Adrenal gland (tissue), 5 donors: ENCODE measurements around the gene C13orf46.

Experiments
- CTCF ChIP-seq, 6 experiments: fragments of 450-650 bp in 4 of 6; fragments of 200-600 bp in 2 of 6; sonication (generic) in 1 of 6; IDR thresholded peaks; 1 replicate in 5 of 6; 2 replicates in 1 of 6; pipeline versions ENCODE4 v1.5.1 to v1.8.0; 2016 to 2021; ENCODE audit warnings: antibody characterized with exemption in 6 of 6, mild to moderate bottlenecking in 2 of 6, moderate library complexity in 1 of 6
- POLR2A ChIP-seq, 2 donors: fragments of 450-650 bp; IDR thresholded peaks; one replicate each; pipeline ENCODE4 v1.6.1; 2017; ENCODE audit warnings: antibody characterized with exemption in 2 of 2, mild to moderate bottlenecking in 2 of 2, moderate library complexity in 1 of 2
- donor health status: DM: no; HTN: no; CAD: no.

GRCh38 chr13:113991191-113991669, 17.4 kb upstream of the C13orf46 start:
- TF ChIP-seq POLR2A (IDR thresholded peaks at IDR 0.05) (no peak), CTCF (IDR thresholded peaks at IDR 0.05) (no peak)
